Kidney glomerular epithelial cell (primary cell): ENCODE measurements around the gene SAMD7.
A peak's percentile ranks its signal among the peaks of the same experiment; 100 is the strongest.

Experiments used
- DNase-seq: peaks from one replicate; lab custom pipeline; 2025; lab: John Stamatoyannopoulos, UW

The SAMD7 gene, protein sequence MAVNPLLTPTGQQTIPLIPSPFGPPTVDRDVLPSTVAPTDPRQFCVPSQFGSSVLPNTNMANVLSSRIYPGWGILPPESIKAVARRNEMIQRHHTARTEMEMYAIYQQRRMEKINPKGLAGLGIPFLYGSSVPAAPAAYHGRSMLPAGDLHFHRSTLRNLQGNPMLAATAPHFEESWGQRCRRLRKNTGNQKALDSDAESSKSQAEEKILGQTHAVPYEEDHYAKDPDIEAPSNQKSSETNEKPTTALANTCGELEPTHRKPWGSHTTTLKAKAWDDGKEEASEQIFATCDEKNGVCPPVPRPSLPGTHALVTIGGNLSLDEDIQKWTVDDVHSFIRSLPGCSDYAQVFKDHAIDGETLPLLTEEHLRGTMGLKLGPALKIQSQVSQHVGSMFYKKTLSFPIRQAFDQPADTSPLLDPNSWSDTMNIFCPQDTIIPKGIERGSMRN

DNA sequence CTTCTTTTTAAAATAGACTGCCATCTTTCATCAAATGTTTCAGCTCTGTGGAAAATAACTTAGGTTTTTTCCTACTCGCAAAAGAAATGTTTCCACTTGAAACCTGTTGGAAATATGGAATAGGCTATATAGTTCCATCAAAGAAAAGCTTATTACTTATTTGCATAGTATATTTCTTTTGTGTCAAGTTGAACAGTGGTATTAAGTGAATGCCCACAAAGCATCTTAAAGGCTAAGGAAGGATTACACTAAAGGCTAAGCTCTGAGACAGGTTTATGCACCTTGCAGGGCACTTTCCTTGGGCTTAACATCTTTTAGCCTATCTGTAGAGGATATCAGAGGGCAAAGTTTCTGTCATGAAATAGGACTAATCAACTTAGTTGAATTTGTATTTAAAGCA, at the start of gene SAMD7:
Gene SAMD7 (plus strand): TSS at position 301 of the 400 bp plus-strand sequence. CDS start 7,927 bp downstream, outside the sequence.
- DNase-seq, result no peak

GRCh38 chr3:169861871-169862270, 49.5 kb upstream of the SAMD7 start:
- no peak for DNase-seq

- peak; percentile 60 for DNase-seq
Observed at GRCh38 chr3:169863458-169863899, 47.9 kb upstream of the SAMD7 start.

DNA sequence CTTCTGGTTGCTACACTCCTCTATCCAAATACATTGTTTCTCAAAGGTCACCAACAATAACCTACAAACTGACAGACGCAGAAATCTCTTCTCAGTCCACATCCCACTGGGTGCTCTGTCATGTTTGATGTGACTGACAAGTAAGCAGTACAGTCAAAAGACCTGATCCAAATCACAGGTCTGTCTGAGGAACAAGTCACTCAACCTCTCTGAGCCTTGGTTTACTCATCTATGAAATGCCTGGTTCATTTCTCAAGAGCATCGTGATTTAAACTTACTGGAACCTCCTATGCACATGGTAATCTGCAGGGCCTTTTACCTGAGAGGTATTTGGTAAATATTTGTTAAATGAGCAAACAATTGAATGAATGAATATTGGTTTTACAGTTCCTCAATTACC, 47.1 kb upstream of the SAMD7 start:
- DNase-seq, result no peak

DNA sequence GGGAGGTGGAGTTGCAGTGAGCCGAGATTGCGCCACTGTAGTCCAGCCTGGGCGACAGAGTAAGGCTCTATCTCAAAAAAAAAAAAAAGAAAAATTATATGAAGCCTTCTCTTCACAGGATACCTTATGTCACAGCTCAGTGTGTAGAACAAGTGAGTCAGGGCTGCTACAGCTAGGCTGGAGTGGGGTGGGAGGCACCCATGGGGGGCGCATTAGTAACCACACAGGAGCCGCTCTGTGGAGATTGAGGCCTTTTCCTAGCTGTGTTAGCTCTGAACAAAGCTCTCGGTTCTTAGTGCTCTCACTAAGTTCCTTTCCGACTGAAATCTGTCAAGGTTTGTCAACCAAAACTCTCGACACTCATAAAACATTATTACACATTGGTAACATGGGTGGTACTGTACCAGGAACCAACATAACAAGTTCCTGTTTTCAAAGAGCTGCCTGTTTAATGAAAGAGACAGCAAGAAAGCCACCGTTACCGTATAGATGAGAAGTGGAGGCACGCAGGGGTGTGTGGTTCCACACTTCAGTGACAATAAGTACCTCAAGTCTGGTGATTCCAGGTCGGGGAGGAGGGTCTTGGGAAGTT, 46.1 kb upstream of the SAMD7 start:
- no peak for DNase-seq

GRCh38 chr3:169867584-169868210, 43.7 kb upstream of the SAMD7 start:
- DNase-seq, result no peak

- no peak for DNase-seq
Observed at GRCh38 chr3:169868369-169868768, 43.0 kb upstream of the SAMD7 start.

- DNase-seq, result peak; percentile 88
Observed at GRCh38 chr3:169869484-169870220, 41.7 kb upstream of the SAMD7 start, which contains the start of gene LRRC31. LRRC31 (minus strand) TSS chr3:169869935; CDS start chr3:169869807, 128 bp downstream.

DNA sequence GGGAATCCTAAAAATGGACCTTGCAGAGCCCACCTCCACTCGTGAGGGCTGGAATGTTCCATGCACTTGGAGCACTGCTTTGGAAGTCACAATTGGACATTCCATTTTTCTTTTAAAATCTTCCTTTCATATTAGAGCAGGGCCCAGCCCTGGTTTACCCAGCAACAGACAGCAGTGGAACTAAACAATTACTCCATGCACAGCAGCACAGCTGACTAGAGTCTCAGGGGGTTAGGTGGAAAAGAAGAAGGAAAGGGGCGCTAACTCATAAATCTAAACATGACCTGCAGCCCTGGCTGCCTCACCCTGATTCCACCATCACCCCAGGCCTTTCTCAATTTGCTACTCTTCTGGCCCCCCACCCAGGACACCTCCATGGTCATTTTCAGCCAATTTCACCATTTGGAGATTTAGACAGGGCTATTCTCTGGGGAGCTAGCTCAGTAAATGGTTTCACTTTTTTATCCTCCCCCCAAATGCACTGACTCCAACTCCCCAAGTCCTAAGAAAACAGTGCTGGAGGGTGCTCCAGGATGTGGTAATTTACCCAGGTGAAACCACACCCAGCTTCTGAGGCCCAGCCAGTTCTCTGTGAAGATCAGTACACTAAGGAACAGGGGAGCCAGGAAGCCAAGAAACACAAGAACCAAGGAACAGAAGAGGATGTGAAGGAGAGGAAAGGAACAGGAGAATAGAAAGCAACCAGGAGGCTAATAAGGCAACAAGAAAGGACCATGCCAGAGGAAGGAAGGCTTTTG, 40.1 kb upstream of the SAMD7 start:
- no peak for DNase-seq

DNA sequence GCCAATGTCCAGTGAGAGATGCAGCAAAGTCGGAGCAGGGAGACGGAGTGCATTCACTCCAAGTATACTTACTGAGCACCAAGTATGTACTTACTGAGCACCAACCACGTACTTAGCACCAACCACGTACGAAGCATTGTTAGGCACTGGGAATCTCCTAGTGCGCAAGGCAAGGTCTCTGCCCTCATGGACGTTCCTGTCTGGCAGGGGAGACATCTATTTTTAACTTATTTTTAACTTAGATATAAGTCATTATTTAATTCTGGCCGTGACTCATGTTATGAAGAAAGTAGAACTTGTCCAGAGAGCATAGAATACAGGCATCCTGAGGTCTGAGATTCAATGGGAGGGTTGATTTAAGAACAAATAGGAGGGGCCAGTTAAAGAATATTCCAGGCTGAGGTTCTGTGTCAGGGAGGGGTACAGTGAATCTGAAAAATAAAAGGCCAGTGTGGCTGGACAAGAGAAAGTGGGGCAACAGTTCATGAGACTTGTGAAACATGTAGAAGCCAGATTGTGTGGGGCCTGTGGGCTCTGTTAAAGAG, 32.3 kb upstream of the SAMD7 start:
- DNase-seq, result no peak

- no peak for DNase-seq
Observed at GRCh38 chr3:169879845-169880575, 31.4 kb upstream of the SAMD7 start.

- no peak for DNase-seq
Observed at GRCh38 chr3:169880576-169881250, 30.7 kb upstream of the SAMD7 start.

GRCh38 chr3:169886671-169887070, 24.7 kb upstream of the SAMD7 start:
- no peak for DNase-seq

GRCh38 chr3:169891886-169892285, 19.5 kb upstream of the SAMD7 start:
- DNase-seq, result no peak

DNA sequence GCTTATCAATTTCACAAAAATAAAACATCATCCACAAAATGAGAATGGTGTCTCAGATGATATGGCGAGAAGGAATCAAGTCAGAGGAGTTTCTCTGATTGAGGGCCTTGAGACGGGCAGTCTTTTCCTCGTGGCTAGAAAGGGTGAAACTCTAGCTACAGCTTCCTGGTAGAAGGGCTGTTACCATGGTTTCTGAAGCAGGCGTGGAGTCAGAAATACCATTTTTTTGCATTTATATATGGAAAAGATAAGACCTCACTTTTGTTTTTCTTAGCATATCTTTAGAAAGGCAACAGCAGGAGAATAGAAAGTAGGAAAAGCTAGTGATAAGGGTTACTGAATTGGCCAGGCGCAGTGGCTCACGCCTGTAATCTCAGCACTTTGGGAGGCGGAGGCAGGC, 17.3 kb upstream of the SAMD7 start:
- DNase-seq, result no peak

DNA sequence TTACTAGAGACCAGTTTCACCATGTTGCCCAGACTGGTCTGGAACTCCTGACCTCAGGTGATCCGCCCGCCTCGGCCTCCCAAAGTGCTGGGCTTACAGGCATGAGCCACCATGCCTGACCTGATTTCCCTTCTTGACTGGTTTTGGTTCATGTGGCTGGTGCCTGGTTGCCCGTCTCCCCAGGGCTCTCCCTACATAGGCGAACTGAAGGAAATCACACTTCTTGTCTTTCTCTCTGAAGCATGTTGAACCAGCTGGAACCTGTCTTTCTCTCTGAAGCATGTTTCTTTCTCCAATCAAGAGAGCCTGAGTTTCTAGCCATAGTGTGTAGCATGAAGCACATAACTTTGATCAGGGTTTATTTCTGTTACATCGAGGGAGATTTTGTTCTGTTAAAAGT, 16.3 kb upstream of the SAMD7 start:
- no peak for DNase-seq

- no peak for DNase-seq
Observed at GRCh38 chr3:169897284-169897683, 14.1 kb upstream of the SAMD7 start.

DNA sequence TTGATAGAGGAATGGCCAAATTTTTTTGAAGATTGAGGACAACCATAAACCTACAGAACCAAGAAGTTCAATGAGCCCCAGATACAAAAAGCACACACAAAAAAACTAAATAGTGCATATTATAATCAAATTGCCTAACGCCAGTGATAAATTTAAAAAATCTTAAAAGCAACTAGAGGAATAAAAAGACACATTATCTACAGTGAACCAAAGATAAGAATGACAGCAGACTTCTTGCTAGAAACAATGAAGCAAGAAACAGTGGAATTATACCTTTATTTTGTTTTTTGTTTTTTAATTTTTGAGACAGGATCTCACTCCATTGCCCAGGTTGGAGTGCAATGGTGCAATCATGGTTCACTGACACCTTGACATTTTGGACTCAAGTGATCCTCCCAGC, 9.9 kb upstream of the SAMD7 start:
- no peak for DNase-seq

- DNase-seq, result no peak
Observed at GRCh38 chr3:169905404-169905803, 6.0 kb upstream of the SAMD7 start.

DNA sequence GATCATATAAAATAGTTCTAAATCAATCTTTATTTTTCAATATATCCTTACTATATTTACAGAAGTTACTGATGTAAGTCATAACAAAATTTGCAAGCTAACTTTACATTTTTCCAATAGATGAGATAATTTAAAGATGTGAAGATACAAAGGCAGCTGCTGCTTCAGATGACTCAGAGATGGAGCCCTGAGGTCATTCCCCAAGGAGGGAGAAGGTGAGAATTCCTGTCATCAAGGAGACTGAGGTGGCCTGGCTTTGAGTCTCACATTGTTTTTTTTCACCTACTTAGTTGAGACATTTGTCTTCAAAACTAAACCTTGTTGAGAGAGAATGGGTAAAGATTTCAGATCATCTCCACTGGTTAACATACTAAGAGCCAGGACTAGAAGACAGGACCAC, 3.9 kb upstream of the SAMD7 start:
- no peak for DNase-seq
